Epithelial cell of proximal tubule (primary cell): ENCODE data around the gene ALDOB. TPM values are rescaled to one million over a fixed set of nuclear protein-coding genes. Genes with fewer than 3 reads are reported as not detected.
A peak's percentile ranks its signal among the peaks of the same experiment; 100 is the strongest.

Experiments used
- DNase-seq: peaks from one replicate; pipeline ENCODE4 v3.0.0-alpha.2; 2011; ENCODE audit warnings: low read depth
- H3K4me3 ChIP-seq: 2 replicates; pipeline ENCODE4 v1.5.1; 2011; ENCODE audit warnings: low read depth, mild to moderate bottlenecking, low read length
- total RNA-seq: library from RNA; depleted of rRNA; stranded (reverse); fragments of >200 nt; gene quantifications from 2 replicates; pipeline ENCODE4 v1.2.3, GENCODE V29; 2015
- TF ChIP-seq, protein P1 (sequence below): conservative IDR thresholded peaks from 2 replicates; pipeline ENCODE4 v1.5.1; 2012; ENCODE audit warnings: low read depth, mild to moderate bottlenecking, low read length

Gene ALDOB
- total RNA-seq, 1 donor from 2014 or later, result not detected

- H3K4me3 ChIP-seq, result no peak overlapping the region
- TF ChIP-seq, protein P1, sequence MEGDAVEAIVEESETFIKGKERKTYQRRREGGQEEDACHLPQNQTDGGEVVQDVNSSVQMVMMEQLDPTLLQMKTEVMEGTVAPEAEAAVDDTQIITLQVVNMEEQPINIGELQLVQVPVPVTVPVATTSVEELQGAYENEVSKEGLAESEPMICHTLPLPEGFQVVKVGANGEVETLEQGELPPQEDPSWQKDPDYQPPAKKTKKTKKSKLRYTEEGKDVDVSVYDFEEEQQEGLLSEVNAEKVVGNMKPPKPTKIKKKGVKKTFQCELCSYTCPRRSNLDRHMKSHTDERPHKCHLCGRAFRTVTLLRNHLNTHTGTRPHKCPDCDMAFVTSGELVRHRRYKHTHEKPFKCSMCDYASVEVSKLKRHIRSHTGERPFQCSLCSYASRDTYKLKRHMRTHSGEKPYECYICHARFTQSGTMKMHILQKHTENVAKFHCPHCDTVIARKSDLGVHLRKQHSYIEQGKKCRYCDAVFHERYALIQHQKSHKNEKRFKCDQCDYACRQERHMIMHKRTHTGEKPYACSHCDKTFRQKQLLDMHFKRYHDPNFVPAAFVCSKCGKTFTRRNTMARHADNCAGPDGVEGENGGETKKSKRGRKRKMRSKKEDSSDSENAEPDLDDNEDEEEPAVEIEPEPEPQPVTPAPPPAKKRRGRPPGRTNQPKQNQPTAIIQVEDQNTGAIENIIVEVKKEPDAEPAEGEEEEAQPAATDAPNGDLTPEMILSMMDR, result no peak
- DNase-seq, result no peak
Measured at GRCh38 chr9:101468116-101468515, 32.5 kb upstream of the ALDOB start.

DNA sequence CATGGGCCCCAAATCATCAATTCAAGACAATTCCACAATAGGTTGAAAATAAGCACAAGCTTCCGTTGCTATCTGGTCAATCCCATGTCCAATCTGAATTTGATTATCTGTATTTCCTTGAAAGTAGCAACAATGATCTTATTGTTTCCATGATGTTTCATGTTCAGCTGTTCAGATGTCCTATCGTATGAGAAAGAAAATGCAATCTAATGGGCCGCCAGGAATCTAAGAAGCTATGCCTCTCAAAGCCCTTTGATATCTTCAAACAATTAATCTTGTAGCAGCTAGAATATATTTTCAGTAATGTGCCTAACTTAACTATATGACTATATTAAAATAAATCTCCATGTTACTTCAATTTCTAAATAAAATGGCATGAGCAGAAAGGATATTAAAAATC is 32.1 kb upstream of the ALDOB start:
- no peak for DNase-seq
- H3K4me3 ChIP-seq, result no peak overlapping the region
- TF ChIP-seq, protein P1, result no peak

GRCh38 chr9:101466863-101467262 is 31.3 kb upstream of the ALDOB start:
- no peak overlapping the region for H3K4me3 ChIP-seq
- TF ChIP-seq, protein P1, result no peak
- no peak for DNase-seq

GRCh38 chr9:101465326-101465915 is 29.8 kb upstream of the ALDOB start:
- H3K4me3 ChIP-seq, result no peak overlapping the region
- no peak for DNase-seq
- TF ChIP-seq, protein P1, result peak; percentile 72

DNA sequence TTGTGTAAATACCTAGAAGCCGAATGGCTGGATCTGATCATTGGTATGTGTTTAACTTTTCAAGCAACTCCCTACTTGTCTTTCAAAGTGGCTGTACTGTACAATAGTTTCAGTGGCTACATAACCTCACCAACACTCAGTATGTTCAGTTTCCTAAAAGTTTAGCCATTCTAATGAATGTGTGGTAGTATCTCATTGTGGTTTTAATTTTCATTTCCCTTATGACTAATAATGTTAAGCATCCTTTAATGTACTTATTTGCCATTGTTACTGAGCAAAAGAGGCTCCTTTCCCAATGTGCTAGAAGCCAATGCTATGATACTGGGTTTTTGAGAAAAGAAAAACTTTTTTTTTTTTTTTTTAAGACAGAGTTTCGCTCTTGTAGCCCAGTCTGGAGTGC is 27.8 kb upstream of the ALDOB start:
- no peak for DNase-seq
- H3K4me3 ChIP-seq, result no peak overlapping the region
- TF ChIP-seq, protein P1, result no peak

- H3K4me3 ChIP-seq, result no peak overlapping the region
Measured at GRCh38 chr9:101462558-101462957, 27.0 kb upstream of the ALDOB start.

GRCh38 chr9:101460965-101461364 is 25.4 kb upstream of the ALDOB start:
- H3K4me3 ChIP-seq, result no peak overlapping the region
- no peak for DNase-seq
- TF ChIP-seq, protein P1, result no peak

More at GRCh38 chr9:101462558-101462957, 27.0 kb upstream of the ALDOB start:
- no peak for DNase-seq
- TF ChIP-seq, protein P1, result no peak
